Middle frontal gyrus (tissue), 1 donor: ENCODE data around the gene MAP9.
"Not testable (repeated sequence)": the region's sequence is repeated elsewhere in the genome, so short reads cannot be mapped to it uniquely, and the experiment has no call there.

Source experiments
- DNase-seq: peaks from one replicate; pipeline ENCODE4 v3.0.0-alpha.2; 2015; ENCODE audit warnings: low spot score; ENCODE audit errors: extremely low spot score

Gene MAP9

GRCh38 chr4:155376387-155377268 is at the start of gene MAP9:
TSS of gene MAP9 (minus strand) at chr4:155376965. CDS start at chr4:155375850, 1,115 bp downstream.
- DNase-seq = peak; percentile 89

DNA sequence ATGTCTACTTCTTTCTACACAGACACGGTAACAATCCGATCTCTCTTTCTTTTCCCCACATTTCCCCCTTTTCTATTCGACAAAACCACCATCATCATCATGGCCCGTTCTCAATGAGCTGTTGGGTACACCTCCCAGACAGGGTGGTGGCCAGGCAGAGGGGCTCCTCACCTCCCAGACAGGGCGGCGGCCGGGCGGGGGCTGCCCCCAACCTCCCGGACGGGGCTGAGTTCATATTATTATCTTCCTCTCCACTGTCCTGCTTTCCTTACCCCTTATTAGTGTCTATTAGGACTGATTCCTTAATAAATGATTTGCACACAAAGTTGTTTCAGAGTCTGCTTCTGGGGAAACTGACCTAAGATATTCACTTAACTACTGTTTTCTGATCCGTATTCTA is 48.0 kb upstream of the MAP9 start:
- DNase-seq = not testable (repeated sequence)

- no peak for DNase-seq
Measured at GRCh38 chr4:155423671-155424070, 46.9 kb upstream of the MAP9 start.

- DNase-seq = no peak
Measured at GRCh38 chr4:155419266-155419665, 42.5 kb upstream of the MAP9 start.

DNA sequence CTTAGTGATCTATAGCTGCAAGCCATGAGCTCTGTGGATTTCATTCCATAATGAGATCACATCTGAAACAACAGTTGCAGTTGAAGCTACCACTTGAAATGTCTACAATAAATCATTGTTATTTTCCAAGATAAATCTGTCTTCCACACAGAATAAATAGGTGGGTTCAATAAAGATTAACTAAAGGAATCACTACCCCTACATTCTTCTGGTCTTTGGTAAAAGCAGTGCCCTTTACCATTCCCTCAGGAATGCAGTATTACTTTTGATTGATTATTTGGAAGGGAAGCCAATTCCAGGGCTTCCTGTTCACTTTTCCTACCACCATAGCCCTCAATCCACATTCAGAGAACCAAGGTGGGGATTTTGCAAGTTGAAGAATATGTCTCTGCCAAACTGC is 38.9 kb upstream of the MAP9 start:
- DNase-seq = no peak

DNA sequence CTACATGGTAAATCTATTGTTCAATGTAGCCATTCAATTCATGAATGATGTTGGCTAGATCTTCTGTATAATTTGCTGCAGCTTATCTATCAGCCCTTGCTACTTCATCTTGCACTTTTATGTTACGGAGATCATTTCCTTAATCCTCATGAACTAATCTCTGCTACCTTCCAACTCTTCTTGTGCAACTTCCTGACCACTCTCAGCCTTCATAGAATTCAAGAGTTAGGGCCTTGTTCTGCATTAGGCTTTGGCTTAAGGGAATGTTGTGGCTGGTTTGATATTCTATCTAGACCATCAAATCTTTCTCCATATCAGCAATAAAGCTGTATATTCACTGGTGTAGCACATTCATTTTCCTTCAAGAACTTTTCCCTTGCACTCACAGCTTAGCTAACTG is 36.7 kb upstream of the MAP9 start:
- no peak for DNase-seq

DNA sequence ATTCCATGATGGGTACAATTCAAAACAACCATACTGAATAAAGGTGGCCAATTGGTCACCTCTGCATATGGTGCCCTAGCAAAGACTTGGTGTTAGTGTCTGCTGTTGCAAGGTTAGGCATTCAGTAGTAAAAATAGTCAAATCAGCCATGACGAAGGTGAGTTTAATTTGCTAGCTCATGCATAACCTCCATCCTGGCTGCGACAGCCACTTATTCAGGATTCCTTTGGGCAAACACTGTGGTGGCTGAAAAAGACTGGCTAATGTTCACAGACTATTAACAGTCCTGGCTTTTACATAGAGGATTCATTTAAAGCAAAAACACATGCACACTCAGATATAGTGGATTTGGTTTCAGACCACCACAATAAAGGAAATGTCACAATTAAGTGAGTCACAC is 34.8 kb upstream of the MAP9 start:
- DNase-seq = no peak

GRCh38 chr4:155408796-155409195 is 32.0 kb upstream of the MAP9 start:
- DNase-seq = no peak

DNA sequence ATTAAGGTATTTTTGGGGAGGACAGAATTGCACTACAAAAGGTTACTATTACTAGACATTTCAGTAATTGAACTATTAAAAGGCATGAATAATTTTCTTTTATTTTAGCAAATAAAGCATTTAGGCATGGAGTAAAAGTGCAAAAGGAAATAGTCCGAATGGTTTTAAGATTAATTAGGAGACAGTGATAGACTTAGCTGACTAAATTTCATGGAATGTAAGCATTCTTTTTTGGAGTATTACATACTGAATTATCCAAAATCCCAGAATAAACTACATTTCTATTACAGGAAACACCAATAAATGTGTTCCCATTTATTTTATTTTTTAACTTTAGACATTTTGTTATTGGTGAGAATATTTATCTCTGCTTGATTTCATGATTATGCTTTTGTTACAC is 30.7 kb upstream of the MAP9 start:
- no peak for DNase-seq

- DNase-seq = no peak
Measured at GRCh38 chr4:155405059-155405458, 28.3 kb upstream of the MAP9 start.

- DNase-seq = peak; percentile 8
Measured at GRCh38 chr4:155403886-155404285, 27.1 kb upstream of the MAP9 start.

DNA sequence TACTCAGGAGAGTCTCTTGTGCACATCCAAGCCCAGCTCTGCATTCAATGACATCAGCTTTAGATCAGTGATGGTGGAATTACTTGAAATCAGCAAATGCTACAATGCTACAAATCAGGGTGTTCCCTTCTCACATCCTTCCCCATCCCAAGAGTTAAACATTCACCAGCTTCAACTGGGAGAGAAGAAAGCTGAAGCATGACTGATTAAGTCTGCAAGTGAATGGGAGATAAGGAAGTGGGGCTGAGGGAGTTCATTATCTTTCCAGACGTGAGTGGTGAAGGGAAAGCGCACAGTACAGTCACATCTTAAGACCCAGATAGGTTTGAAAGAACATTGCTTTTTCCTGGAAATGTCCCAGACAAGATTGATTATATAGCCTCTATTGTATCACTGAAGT is 26.2 kb upstream of the MAP9 start:
- DNase-seq = no peak

DNA sequence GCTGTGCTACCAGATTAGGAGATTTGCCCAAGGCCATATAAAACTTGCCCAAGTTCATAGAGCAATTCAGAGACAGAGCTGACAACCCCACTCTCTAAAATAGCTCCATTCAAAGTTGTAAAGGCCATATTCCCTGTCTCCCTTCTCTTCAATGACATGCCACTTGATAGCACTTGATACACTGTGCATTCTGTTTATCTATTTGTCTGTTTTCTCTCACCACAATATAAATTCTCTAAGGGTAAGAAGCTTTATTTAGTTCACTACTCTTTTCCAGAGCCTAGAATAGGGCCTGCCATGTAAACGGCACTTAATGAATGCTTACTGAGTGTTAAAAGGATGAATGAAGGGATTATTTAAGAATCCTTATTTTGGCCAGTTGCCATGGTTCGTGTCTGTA is 24.1 kb upstream of the MAP9 start:
- DNase-seq = no peak

DNA sequence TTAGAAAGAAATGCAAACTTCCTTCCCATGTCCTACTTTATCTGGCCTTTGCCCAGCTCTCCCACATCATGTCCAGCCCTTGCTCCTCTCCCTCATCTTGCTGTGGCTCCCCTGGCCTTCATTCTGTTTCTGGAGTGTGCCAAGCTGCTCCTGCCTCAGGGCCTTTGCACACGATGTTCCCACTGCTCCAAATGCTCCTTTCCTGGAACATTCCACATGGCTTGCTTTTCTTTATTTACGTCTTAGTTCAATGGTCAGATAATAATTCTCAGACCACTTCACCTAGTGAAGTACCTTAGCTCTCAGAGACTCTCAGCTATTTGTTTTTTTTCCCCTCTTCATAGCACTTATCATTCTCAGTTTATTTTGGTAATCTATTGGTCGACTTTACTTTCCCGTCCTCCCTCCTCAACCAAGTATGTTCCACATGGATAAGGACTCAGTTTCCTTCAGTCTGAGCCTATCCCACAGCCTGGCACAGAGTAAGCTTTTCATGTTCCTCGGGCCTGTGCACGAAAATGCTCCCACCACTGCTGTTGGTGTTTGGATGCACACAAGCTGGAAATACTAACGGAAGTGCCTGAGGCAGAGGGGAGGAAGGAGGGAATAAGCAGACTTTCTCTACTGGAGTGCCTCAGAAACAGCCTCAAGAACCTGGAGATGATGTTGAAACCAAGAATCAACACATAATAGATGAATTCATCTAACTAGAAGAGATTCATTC is 23.4 kb upstream of the MAP9 start:
- DNase-seq = no peak

DNA sequence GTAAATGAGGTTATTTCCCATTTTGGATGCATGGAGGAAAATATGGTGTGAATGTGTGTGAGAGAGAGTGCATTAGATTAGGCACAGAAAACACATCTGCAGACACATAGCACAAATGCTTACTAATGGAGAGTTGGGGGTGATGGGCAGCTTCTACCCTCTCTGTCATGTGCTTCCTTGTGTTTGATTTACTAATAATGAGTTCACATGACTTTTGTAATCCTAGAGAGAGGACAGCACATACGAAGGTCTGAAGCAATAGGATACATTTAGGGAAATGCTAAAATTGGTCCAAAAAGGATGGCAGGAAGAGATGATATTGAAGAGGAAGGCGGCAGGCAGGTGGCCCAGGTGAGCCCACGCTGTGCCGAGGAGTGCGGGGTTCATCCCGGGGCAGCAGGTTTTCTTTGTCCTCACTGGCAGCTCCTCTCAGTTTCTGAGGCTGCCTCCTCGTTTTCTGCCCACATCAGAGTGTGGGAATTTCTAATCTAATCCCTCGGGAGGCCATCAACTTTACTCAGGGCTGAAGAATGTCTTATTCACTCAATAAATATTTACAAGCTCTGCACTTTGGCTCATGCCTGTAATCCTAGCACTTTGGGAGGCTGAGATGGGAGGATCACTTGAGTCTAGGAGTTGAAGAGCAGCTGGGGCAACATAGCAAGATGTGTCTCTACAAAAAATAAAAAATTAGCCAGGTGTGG is 15.9 kb upstream of the MAP9 start:
- no peak for DNase-seq

- DNase-seq = no peak
Measured at GRCh38 chr4:155391932-155392331, 15.2 kb upstream of the MAP9 start.

GRCh38 chr4:155388162-155388561 is 11.4 kb upstream of the MAP9 start:
- DNase-seq = no peak

GRCh38 chr4:155383541-155383940 is 6.8 kb upstream of the MAP9 start:
- no peak for DNase-seq

GRCh38 chr4:155377276-155377675 is 511 bp upstream of the MAP9 start:
- DNase-seq = no peak

DNA sequence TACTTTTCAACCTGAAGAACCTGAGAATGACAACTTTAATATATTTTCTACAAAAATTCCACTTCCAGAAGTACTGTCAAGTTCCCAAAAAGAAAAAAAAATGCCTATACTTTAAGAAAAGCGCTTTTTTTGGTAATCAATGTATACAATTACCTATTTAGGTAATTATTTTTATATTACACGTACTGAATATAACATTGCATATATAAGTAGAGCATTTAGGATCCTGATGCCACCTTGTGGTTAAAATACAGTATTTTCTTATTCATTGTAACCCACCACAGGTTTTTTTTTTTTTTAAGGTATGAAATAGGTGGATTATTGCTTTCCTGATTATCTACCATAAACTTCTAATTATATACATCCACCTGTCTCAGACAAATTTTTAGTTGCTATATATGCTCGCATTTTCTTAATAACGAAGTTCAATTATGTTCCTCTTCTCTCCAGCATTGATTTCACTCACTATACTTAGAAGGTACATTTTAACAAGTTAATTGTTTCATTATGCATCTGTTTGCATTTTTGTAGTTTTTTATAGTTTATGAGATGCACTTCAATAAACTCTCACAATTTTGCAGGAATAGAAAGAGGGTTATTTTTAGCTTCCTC is 5.2 kb downstream of the MAP9 start:
- no peak for DNase-seq

DNA sequence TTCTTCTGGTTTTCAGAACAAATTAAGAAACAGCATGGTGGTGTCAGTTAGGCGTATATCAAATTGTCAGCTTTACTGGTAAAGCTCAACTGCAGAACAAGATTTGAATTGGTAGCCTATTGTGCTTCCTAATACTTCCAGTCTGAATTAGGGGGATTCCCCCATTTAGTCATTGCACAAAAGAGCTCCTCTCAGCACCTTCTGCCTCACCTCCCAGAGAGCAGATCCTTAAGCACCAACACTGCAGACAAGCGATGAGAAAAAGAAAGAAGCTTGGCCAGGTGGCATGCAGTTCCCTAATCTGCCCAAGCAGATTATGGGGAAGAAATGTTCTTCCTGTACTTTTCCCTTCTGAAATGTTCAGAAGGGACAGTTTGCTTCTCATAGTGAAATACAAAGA is 9.2 kb downstream of the MAP9 start:
- DNase-seq = no peak
